Activated T-helper 9 cell treated with anti-CD3 and anti-CD28 coated beads, Interleukin-2, amount 50 U/mL, for 16 hours (primary cell): ENCODE results near the gene PRPF6.

Experiments used
- DNase-seq: peaks from one replicate; pipeline ENCODE4 v3.0.0-alpha.2; 2020; ENCODE audit warnings: low read depth

PRPF6 gene

DNA sequence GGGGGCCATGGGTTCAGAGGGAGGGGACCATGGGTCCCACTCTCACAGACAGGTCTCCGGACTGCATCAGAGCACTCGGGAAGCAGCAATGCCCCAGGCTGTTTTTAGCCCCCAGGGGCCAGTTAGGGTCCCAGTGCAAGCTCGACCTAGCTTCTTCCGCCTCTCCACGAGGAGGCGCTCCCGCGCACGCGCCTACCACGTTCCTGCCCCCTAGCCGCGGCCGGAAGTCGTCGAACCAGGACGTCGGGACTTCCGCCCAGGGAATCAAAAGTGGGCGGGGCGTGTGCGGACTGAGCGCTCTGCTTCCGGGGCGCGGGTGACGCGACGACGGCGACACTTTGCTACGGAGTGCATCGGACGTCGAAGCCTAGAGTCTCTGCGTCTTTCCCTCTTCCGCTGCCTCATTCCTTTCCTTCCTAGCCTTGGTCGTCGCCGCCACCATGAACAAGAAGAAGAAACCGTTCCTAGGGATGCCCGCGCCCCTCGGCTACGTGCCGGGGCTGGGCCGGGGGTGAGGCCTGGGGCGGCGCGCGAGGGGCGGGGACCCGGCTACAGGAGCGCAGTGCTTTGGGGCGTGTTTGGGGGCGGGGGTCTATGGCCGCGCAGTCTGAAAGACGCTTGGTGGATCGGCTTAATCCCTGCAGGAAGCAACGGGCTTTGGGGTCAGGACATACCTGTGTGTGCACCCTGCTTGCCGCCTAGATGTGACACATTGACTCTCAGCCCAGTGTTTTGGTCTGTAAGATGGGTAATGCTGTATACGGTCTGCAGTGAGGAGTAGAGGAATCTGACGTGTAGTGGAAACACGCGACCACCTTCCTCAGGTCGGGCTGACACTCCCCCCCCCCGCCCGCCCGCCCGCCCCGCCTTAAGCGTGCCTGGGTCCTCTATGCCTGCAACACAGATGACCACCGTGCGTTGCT lies at the start of gene PRPF6:
PRPF6 (plus strand) TSS at position 327 of the 923 bp plus-strand sequence; CDS start at position 441, 114 bp downstream.
- peak; percentile 92 for DNase-seq

DNA sequence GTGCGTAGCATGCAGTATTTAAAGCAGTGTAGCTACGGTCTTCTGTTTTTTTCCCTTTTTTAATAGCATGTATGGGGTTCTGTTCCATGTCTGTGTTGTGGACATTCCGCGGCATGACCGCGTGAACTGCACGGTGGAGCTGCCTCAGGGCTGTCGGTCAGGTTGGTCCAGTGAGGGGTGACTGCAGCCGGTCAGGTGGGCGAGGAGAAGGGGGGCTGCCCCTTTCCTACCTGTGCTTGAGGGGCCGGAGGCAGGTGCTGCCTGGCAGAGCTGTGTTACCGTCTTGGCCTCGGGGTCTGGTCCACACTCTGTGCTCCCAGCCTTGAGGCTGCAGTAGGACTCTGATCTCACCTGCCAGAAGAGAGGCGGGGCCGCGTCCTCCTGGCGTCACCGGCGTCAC lies 49.2 kb upstream of the PRPF6 start:
- no peak for DNase-seq

GRCh38 chr20:63932606-63933160 lies 48.2 kb upstream of the PRPF6 start:
- no peak for DNase-seq

- no peak for DNase-seq
These were observed 47.3 kb upstream of the PRPF6 start for GRCh38 chr20:63933646-63934045.

GRCh38 chr20:63934271-63935068 lies 46.5 kb upstream of the PRPF6 start:
- no peak for DNase-seq

GRCh38 chr20:63935447-63935846 lies 45.5 kb upstream of the PRPF6 start:
- DNase-seq, result no peak

DNA sequence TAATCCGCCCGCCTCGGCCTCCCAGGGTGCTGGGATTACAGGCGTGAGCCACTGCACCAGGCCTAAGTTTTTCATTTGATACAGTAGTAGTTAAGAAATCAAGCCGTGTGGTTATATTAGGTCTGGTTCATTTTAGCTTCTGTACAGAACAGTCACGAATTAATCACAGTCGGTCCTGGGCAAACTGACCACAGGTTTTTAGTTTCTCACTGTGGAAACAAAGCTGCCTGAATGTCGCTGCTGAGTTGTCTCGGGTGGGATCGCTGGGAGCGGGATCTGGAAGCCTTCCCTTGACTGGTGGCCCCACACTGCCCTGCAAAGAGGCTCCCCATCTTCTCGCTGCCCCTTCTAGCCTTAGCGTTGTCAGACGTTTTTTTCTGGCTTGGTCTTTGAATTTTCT lies 43.3 kb upstream of the PRPF6 start:
- DNase-seq, result no peak

GRCh38 chr20:63939061-63939935 lies 41.6 kb upstream of the PRPF6 start:
- DNase-seq, result no peak

DNA sequence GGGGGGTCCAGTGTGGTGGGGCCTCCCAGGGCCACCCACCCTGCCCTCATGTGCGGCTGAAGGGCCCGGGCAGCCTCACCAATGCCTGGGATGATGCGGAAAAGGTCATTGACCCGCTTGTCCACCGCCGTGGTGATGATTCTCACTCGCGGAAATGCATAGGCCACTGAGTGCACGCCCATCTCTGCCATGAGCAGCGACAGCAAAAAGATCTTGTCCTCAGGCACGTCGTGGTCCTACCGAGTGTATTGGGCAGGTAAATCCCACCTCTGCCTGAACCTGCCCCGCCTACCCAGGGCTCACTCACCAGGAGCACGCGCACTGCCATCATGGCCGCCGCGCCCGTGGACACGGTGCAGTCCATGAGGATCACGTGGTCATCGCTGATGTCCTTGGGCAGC lies 40.9 kb upstream of the PRPF6 start:
- DNase-seq, result no peak

DNA sequence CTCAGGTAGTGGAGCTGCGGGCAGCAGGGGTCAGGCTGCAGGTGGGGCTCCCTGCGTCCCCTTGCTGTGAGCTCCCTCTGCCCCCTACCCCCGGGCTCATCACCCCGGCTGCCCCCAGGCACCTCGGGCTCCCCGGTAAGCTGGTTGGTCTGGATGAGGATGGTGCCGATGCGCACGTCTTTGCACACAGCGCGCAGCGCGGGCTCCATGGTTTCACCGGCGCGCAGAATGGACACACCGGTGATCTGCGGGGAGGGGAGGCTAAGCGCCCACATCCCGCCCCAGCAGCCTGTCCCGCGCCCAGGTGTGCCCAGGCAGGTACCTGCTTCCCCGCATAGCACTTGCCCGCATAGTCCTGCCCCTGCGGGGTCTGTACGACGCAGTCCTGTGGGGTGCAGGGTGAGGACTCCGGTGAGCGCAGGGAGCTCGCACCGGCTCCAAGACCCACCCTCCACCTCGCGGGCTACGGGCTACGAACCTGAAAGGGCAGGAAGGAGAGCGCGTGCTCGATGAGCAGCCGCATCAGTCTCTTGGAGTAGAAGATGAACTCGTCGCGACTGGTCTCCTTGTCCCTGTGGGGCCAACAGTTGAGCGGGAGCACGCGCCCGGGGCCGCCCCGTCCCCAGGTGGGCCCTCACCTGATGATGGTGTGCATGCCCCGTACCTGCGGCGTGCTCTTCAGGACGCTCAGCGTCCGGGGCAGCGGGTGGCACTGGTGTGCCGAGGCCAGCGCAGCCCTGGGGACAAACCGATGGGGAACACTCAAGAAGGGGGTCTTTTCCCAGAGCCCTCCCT lies 40.3 kb upstream of the PRPF6 start:
- DNase-seq, result no peak

- DNase-seq, result peak; percentile 48
These were observed 39.5 kb upstream of the PRPF6 start for GRCh38 chr20:63941282-63942081.

GRCh38 chr20:63942250-63942951 lies 38.5 kb upstream of the PRPF6 start:
- no peak for DNase-seq

DNA sequence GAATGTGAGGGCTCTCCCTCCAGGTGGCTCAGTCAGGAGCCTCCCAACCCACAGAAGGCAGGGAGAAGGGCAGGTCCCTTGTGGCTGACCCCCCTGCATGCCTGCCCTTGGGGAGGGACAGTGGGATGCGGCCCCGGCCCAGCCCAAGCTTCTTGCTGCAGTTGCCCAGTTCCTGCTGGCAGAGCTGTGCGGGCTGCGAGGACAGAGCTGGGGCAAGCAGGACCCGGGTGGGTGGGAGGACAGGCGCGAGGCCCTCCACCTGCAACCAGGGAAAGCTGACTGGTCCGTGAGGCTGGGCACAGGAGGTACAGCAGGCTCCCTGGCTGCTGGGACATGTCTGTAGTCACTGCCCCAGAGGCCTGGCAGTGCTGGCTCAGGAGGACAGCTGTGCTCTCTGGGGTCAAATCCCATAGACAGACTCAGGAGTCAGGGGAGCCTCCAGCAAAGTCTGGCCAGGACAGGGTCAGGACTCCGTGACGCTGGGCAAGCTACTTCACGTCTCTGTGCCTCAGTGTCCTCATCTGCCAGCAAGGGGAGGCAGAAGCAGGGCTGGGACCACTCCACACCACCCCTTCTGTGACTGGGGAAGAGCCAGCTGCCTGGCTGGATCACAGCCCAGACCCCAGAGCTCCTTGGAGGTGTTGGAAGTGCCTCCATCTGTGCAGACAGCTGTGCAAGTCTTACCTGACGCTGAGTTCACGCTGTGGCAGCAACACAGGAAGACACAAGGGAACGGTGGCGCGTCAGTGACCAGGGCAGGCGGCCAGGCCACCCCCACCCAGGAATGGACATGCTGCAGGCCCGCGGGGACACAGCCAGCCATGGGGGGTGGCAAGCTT lies 37.7 kb upstream of the PRPF6 start:
- DNase-seq, result no peak

DNA sequence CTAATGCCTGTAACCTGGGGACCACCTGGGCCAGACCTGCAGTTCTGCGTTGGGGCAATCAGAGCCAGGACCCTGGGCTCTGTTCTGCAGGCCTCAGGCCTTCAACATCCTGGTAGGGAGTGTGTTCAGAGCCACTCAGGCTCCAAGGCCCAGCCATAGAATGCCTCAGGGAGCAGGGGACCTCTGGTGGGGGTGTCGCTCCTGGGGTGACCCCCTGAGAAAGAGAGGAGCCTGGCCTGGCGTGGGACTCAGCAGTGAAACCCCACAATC lies 37.2 kb upstream of the PRPF6 start:
- no peak for DNase-seq

DNA sequence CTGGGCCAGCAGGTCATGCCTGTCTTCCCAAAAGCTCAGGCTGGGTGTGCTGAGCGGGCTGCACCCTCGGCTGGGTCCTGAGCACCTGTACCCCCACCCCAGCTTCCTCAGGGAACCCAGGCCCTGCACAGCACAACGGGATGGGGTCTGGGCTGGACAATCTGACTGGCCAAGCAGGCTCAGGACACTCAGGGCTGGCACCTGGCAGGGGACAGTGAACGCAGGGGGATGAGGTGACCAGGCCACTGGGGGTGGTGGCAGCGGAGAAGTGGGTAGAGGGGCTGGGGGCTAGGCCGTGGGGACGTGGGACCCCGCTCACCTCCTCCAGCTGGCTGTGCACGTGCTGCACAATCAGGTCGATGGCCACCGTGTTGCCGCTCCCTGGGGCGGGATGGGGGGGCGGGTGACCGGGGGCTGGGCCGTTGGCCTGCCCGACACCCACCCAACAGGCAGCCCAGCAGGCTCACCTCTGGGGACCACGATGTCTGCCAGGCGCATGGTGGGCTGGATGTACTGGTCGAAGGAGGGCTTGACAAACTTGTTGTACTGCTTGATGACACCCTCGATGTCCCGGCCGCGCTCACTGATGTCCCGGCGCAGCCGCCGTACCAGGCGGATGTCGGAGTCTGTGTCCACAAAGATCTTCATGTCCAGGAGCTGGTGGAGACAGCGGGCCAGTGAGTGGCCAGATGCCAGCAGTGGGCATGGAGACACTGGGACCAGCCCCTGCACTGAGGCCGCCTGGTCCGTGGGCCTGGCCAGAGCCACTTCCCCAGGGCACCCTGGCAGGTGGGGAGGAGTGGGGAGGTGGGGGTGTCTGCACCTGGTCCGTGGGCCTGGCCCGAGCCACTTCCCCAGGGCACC lies 36.6 kb upstream of the PRPF6 start:
- DNase-seq, result no peak

DNA sequence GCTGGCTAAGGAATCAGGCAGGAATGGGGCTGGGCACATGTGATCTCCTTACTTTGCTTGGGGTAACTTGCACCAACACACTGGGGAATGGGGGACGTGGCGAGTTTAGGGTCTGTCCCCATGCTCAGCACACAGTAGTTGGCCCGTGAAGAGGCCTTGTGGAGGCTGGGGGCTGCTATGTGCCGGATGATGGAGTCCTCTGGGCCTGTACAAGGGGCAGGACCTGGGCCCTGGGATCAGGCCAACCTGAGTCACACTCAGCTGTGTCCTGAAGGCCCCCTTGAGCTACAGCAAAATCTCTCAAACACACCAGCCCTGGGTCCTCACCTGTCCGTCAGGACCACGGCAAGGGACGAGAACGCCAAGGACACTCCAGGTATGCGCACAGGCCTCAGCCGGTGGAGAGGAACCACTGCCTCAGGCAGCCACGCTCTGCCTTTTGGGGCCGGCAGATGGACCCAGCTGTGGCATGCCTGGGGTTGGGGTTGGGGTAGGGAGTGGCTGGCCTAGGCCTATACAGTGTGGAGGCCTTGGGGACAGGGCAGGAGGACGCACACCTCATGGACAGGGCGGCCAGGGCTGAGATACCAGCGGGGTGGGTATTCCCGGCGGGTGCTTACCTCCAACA lies 35.8 kb upstream of the PRPF6 start:
- no peak for DNase-seq
